GM12873 (cell line): ENCODE results near the gene GDF11.

Experiments
- TF ChIP-seq, protein P1 (sequence below): IDR thresholded peaks from 2 replicates; pipeline ENCODE4 v1.5.1; 2012; ENCODE audit warnings: low read depth, mild to moderate bottlenecking, moderate library complexity, low read length, control low read depth; ENCODE audit not compliant: insufficient read depth; ENCODE audit errors: missing control alignments

Gene GDF11

DNA sequence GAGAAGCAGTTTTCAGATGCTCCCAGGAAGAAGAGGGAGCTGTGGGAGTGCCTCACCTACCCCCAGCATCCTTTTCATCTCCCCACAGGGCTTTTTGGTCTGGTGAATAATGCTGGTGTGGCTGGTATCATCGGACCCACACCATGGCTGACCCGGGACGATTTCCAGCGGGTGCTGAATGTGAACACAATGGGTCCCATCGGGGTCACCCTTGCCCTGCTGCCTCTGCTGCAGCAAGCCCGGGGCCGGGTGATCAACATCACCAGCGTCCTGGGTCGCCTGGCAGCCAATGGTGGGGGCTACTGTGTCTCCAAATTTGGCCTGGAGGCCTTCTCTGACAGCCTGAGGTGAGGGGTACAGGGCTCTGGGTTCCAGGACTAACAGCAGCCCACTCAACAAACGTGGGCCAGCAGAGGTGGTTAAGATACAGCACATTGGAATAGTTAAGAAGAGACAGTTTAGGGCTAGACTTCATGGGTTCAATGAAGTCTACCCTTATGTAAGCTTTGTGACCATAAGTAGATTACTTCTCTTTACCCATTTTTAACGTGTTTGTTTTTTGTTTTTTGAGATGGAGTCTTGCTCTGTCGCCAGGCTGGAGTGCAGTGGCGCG, 21.2 kb upstream of the GDF11 start:
- TF ChIP-seq, protein P1, sequence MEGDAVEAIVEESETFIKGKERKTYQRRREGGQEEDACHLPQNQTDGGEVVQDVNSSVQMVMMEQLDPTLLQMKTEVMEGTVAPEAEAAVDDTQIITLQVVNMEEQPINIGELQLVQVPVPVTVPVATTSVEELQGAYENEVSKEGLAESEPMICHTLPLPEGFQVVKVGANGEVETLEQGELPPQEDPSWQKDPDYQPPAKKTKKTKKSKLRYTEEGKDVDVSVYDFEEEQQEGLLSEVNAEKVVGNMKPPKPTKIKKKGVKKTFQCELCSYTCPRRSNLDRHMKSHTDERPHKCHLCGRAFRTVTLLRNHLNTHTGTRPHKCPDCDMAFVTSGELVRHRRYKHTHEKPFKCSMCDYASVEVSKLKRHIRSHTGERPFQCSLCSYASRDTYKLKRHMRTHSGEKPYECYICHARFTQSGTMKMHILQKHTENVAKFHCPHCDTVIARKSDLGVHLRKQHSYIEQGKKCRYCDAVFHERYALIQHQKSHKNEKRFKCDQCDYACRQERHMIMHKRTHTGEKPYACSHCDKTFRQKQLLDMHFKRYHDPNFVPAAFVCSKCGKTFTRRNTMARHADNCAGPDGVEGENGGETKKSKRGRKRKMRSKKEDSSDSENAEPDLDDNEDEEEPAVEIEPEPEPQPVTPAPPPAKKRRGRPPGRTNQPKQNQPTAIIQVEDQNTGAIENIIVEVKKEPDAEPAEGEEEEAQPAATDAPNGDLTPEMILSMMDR = no peak

DNA sequence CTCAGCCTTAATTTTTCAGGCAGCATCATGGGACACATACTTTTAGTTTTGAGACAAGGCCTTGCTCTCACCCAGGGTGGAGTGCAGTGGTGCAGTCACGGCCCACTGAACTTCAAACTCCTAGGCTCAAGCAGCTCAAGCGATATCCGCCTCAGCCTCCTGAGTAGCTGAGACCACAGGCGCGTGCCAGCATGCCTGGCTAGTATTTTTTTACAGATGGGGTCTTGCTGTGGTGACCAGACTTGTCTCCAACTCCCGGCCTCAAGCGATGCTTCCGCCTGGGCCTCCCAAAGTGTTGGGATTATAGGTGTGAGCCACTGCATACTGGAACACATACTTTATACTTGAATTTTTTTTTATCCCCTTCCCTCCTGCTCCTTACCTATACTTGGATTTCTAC, 20.0 kb upstream of the GDF11 start:
- TF ChIP-seq, protein P1 = no peak

DNA sequence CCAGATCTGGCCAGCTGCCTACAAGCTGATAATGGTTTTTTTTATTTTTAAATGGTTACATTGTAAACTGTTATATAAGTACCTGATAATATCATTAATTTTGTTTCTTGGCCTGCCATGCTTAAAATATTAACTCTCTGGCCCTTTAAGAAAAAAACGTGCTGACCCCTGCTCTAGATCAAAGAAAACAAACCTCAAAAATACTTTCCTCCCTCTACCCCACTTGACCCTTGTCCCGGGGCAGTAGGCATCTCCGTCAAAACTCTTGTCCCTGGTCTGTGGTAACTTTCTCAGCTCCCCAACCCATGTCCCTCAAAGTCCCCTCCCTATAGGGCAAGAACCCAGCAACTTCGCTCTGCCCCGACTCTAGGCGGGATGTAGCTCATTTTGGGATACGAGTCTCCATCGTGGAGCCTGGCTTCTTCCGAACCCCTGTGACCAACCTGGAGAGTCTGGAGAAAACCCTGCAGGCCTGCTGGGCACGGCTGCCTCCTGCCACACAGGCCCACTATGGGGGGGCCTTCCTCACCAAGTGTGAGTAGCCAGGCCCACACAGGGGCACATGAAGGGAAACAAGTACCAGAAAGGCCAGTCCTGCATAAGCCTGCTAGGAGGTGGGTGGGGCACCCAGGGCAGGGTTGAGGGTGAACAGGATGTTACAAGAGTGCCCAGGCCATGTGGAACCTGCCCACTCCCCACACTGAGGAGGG, 19.3 kb upstream of the GDF11 start:
- TF ChIP-seq, protein P1 = no peak

DNA sequence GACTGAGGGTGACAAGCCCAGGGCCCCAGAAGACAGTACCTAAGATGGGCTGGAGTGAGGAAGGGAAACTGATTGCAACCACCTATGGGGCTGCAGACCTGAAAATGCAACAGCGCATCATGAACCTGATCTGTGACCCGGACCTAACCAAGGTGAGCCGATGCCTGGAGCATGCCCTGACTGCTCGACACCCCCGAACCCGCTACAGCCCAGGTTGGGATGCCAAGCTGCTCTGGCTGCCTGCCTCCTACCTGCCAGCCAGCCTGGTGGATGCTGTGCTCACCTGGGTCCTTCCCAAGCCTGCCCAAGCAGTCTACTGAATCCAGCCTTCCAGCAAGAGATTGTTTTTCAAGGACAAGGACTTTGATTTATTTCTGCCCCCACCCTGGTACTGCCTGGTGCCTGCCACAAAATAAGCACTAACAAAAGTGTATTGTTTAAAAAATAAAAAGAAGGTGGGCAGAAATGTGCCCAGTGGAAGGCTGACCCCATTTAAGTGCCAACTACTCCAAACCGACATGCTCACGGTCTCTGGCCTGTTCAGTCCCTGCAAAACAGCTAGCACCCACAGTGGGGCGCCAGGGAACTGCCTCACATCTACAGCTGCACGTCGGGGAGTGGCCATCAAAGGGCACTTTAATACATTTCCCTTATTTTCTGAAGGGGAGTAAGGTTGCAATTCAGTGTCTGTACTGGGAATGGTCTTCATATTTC, 18.5 kb upstream of the GDF11 start:
- TF ChIP-seq, protein P1 = peak; percentile 79

DNA sequence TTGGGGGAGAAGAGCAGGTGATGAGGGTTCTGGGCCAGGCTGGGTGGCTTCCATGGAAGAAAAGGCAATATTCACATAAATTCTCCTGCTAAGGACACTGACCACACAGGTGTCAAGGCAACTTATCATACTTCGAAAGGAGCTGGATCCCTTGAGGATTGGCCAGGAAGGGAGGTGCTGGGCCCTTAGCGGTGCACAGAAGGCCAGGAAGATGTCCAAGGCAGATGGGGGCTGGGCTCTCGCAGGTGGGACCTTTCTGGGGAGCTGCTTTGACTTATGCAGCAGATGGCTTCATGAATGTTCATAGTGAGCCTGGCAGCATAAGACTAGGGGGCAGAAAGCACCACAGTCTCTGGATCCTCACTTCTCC, 18.0 kb upstream of the GDF11 start:
- TF ChIP-seq, protein P1 = no peak

- TF ChIP-seq, protein P1 = no peak
Measured at GRCh38 chr12:55725556-55725955, 17.4 kb upstream of the GDF11 start.

GRCh38 chr12:55726971-55727370, 16.0 kb upstream of the GDF11 start:
- TF ChIP-seq, protein P1 = no peak
